SIG-M5 treated with dmso at 0.1 percent for 504 hours (cell line): ENCODE measurements around the gene PPP1R15B.
"Not testable (repeated sequence)": the region's sequence is repeated elsewhere in the genome, so short reads cannot be mapped to it uniquely, and the experiment has no call there.

Experiments
- DNase-seq: peaks from one replicate; lab custom pipeline; 2025; ENCODE audit not compliant: unreplicated experiment; lab: John Stamatoyannopoulos, UW

PPP1R15B gene

GRCh38 chr1:204443871-204444581, 32.4 kb upstream of the PPP1R15B start:
- no peak for DNase-seq

GRCh38 chr1:204443260-204443619, 31.6 kb upstream of the PPP1R15B start:
- DNase-seq = peak; percentile 66

GRCh38 chr1:204442376-204443259, 31.0 kb upstream of the PPP1R15B start:
- no peak for DNase-seq

- no peak for DNase-seq
These were observed 29.9 kb upstream of the PPP1R15B start for GRCh38 chr1:204441558-204441957.

- no peak for DNase-seq
These were observed 28.2 kb upstream of the PPP1R15B start for GRCh38 chr1:204439621-204440375.

GRCh38 chr1:204438628-204439027, 27.0 kb upstream of the PPP1R15B start:
- DNase-seq = no peak

GRCh38 chr1:204437796-204438570, 26.4 kb upstream of the PPP1R15B start:
- DNase-seq = no peak

- DNase-seq = no peak
These were observed 24.3 kb upstream of the PPP1R15B start for GRCh38 chr1:204435872-204436271.

GRCh38 chr1:204435381-204435831, 23.8 kb upstream of the PPP1R15B start:
- peak; percentile 87 for DNase-seq

- no peak for DNase-seq
These were observed 22.6 kb upstream of the PPP1R15B start for GRCh38 chr1:204434116-204434755.

GRCh38 chr1:204432708-204433107, 21.1 kb upstream of the PPP1R15B start:
- DNase-seq = no peak

- DNase-seq = peak; percentile 79
These were observed 19.9 kb upstream of the PPP1R15B start for GRCh38 chr1:204431310-204432184.

- no peak for DNase-seq
These were observed 18.1 kb upstream of the PPP1R15B start for GRCh38 chr1:204429746-204430145.

- DNase-seq = peak; percentile 55
These were observed 15.5 kb upstream of the PPP1R15B start for GRCh38 chr1:204426971-204427701.

- no peak for DNase-seq
These were observed 14.9 kb upstream of the PPP1R15B start for GRCh38 chr1:204426474-204426873.

GRCh38 chr1:204426035-204426436, 14.4 kb upstream of the PPP1R15B start:
- no peak for DNase-seq

GRCh38 chr1:204424621-204425020, 13.0 kb upstream of the PPP1R15B start:
- DNase-seq = no peak

GRCh38 chr1:204422061-204422705, 10.6 kb upstream of the PPP1R15B start:
- DNase-seq = not testable (repeated sequence)
